AG04450 (cell line): ENCODE measurements around the gene MTHFS. TPM values are rescaled to one million over a fixed set of nuclear protein-coding genes. Genes with fewer than 3 reads are reported as not detected.
"Not testable (repeated sequence)": the region's sequence is repeated elsewhere in the genome, so short reads cannot be mapped to it uniquely, and the experiment has no call there.

Source experiments
- CTCF ChIA-PET: fragments of 300-600, 350-600 bp; formaldehyde crosslinking; extraction: SDS; loops from one replicate; lab custom pipeline; 2022; ENCODE audit warnings: antibody characterized with exemption, inconsistent platforms; lab: Charles Lee
- POLR2A ChIA-PET: fragments of 350-600 bp; formaldehyde crosslinking; extraction: SDS; loops from one replicate; lab custom pipeline; 2021; ENCODE audit warnings: antibody characterized with exemption, inconsistent platforms; lab: Yijun Ruan, JAX
- DNase-seq: peaks from one replicate; pipeline ENCODE4 v3.0.0-alpha.2; 2011; ENCODE audit warnings: low read depth, low spot score
- H3K27ac ChIP-seq: one replicate; pipeline ENCODE4 v1.5.1; 2012; ENCODE audit warnings: low read depth, low read length, control low read depth
- H3K27me3 ChIP-seq: one replicate; pipeline ENCODE4 v1.6.0; 2012; ENCODE audit warnings: low read length; ENCODE audit not compliant: control insufficient read depth, insufficient read depth
- H3K4me3 ChIP-seq: 2 replicates; pipeline ENCODE4 v1.5.1; 2011; ENCODE audit warnings: mild to moderate bottlenecking, low read depth, low read length, control low read depth
- H3K9me3 ChIP-seq: 2 replicates; pipeline ENCODE4 v1.5.1; 2012; ENCODE audit warnings: low read length; ENCODE audit not compliant: control insufficient read depth, insufficient read depth
- polyA plus RNA-seq: library from polyadenylated mRNA; depleted of rRNA; stranded (reverse); fragments of >200 nt; gene quantifications from 2 replicates; pipeline ENCODE4 v1.2.3, GENCODE V29; 2011
- TF ChIP-seq, protein P1 (sequence below): IDR thresholded peaks from 2 replicates; pipeline ENCODE4 v1.5.1; 2011; ENCODE audit warnings: low read depth, low read length, control low read depth, inconsistent platforms

Gene MTHFS
- polyA plus RNA-seq, 1 experiment, result 20.0 TPM

DNA sequence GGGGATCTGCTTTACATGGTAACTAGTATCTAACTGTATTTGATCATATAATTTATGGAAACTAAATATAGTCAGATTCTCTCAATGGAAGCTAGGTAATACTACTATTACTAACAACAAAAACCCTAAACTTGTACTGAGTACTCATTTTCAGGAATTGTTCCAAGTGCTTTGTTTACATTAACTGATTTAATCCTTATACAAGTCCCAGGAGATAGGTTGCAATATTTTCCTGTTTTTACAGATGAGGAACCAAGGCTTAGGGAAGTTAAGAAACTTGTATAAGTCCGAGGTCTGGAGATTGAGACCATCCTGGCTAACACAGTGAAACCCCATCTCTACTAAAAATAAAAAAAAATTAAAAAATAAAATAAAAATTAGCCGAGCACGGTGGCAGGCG is 7.5 kb upstream of the MTHFS start:
- POLR2A ChIA-PET, result interaction anchor here (1.1 kb wide), 1 partner anchor 19 kb away, joined by 3 read pairs; no protein-coding TSS in a partner anchor
- CTCF ChIA-PET, result interaction anchor here (0.6 kb wide), 1 partner anchor 51 kb away, joined by 3 read pairs; no protein-coding TSS in a partner anchor
- Histone ChIP-seq H3K9me3 (no peaks in the 10 kb centered on the region), H3K27me3 (no peaks in the 10 kb centered on the region), H3K27ac (no peak overlapping the region), H3K4me3 (no peak overlapping the region)
- TF ChIP-seq, protein P1, sequence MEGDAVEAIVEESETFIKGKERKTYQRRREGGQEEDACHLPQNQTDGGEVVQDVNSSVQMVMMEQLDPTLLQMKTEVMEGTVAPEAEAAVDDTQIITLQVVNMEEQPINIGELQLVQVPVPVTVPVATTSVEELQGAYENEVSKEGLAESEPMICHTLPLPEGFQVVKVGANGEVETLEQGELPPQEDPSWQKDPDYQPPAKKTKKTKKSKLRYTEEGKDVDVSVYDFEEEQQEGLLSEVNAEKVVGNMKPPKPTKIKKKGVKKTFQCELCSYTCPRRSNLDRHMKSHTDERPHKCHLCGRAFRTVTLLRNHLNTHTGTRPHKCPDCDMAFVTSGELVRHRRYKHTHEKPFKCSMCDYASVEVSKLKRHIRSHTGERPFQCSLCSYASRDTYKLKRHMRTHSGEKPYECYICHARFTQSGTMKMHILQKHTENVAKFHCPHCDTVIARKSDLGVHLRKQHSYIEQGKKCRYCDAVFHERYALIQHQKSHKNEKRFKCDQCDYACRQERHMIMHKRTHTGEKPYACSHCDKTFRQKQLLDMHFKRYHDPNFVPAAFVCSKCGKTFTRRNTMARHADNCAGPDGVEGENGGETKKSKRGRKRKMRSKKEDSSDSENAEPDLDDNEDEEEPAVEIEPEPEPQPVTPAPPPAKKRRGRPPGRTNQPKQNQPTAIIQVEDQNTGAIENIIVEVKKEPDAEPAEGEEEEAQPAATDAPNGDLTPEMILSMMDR, result no peak
- no peak for DNase-seq

DNA sequence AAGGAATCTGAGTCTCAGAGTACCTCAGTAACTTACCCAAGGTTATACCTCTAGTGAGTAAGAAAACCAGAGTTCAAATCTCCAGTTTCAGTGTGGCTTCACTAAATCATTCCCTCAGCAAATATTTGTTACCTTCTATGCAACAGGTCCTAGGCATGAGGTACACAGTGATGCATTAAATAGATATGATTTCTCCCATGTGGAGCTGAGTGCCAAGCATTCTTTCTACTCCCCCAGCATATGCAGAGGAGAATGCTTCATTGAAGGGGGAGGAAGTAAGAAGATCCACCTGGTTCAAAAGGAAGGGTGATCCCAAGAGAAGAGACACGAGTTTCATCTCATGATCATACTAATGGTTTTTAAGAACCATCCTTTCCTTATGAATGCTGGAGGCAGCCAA is 6.8 kb upstream of the MTHFS start:
- ChIA-PET POLR2A (interaction anchor here (1.1 kb wide), 1 partner anchor 20 kb away, joined by 3 read pairs; no protein-coding TSS in a partner anchor), CTCF (no interaction called here)

DNA sequence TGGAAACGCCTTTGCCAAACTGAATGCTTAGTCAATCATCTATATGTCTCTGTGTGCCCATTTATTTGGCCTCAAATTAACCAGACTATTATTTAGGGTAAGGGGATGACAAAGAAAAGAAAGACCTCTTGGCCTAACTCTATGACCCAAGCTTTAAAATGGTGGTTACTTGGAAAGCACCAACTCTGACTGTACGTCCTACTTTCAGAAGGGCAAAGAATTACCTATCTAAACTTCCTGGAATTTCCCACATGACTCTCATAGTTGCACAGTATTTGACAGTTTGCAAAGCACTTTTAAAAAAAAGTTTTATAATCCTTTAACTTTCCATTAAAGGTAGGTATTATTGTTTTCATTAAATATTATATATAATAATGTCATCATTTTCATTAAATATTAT is 6.3 kb upstream of the MTHFS start:
- ChIA-PET POLR2A (no interaction called here), CTCF (no interaction called here)
- Histone ChIP-seq H3K27ac (no peak overlapping the region), H3K4me3 (no peak overlapping the region), H3K9me3 (no peaks in the 10 kb centered on the region), H3K27me3 (no peaks in the 10 kb centered on the region)
- DNase-seq, result no peak
- TF ChIP-seq, protein P1, result no peak

More for the DNA sequence above, 6.8 kb upstream of the MTHFS start:
- Histone ChIP-seq H3K27ac (no peak overlapping the region), H3K4me3 (no peak overlapping the region), H3K9me3 (no peaks in the 10 kb centered on the region), H3K27me3 (no peaks in the 10 kb centered on the region)
- DNase-seq, result no peak
- TF ChIP-seq, protein P1, result no peak

DNA sequence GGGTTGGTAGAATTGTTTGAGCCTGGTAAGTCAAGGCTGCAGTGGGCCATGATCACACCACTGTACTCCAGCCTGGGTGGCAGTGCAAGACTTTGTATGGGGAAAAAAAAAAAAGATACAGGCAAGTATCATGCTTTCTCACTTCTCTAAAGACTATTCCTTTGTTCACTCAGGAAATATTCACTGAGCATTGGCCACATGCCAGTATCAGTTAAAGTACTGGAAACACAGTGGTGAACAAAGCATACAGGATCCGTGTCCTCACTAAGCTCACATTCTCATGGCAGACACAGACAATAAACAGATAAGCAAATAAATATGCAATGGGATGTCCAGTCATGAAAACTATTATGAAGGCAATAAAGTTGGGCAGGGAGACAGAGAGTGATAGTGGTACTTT is 5.1 kb upstream of the MTHFS start:
- ChIA-PET POLR2A (no interaction called here), CTCF (no interaction called here)
- TF ChIP-seq, protein P1, result no peak
- no peak for DNase-seq
- no peaks in the 10 kb centered on the region for H3K9me3 ChIP-seq
- H3K27ac ChIP-seq, result no peak overlapping the region
- H3K27me3 ChIP-seq, result no peaks in the 10 kb centered on the region
- no peak overlapping the region for H3K4me3 ChIP-seq

DNA sequence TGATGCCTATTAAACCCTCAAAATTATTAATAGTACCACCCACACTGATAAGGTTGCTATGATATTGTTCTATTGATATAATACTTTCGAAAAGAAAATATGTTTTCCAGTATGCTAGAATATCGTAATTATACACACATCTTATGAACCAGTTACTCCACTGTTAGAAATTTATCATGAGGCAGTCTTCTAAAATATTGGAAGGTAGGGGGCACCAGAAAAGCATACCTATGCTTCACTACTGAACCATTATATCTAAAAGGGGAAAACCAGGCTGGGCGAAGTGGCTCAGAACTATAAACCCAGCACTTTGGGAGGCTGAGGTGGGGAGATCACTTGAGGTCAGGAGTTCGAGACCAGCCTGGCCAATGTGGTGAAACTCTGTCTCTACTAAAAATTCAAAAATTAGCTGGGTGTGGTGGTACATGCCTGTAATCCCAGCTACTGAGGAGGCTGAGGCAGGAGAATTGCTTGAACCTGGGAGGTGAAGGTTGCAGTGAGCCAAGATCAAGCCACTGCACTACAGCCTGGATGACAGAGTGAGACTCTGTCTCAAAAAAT is 4.1 kb upstream of the MTHFS start:
- POLR2A ChIA-PET, CTCF ChIA-PET, H3K27ac ChIP-seq, DNase-seq, H3K4me3 ChIP-seq, H3K9me3 ChIP-seq, H3K27me3 ChIP-seq: not testable (repeated sequence)
